Testis (tissue), 2 donors: Measurements from ENCODE around the gene ZNF248.

ENCODE experiments used
- CTCF ChIP-seq, 3 experiments: fragments of 450-650 bp in 2 of 3; fragments of 200-600 bp in 1 of 3; sonication (generic) in 1 of 3; IDR thresholded peaks; one replicate each; pipeline ENCODE4 v1.5.1; 2016 to 2019; ENCODE audit warnings: antibody characterized with exemption in 3 of 3, mild to moderate bottlenecking in 2 of 3, moderate library complexity in 1 of 3
- POLR2A ChIP-seq: fragments of 450-650 bp; IDR thresholded peaks from one replicate; pipeline ENCODE4 v1.6.1; 2017; ENCODE audit warnings: antibody characterized with exemption, mild to moderate bottlenecking, moderate library complexity

DNA sequence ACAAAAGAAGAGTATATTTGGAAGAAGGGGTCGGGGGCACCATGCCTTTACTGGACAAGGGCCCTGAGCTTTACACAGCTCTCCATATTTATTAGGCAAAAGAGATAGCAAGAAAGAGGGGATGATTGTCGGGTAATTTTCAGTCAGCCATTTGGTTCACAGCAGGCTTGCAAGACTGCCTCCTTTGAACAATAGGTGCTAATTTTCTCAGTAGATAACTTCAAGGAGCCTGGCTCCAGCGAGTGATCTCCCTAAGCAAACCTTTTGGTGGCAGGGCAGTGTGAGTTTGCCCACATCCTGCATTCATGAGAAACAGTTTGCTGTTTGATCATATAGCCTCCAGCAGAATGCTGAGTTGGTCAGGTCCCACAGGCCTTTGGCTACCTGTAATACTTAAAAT lies 94.3 kb downstream of the ZNF248 start:
- no peak for TF ChIP-seq POLR2A
- TF ChIP-seq CTCF (IDR thresholded peaks at IDR 0.05), result no peak
